Endodermal cell (in vitro differentiated cells): ENCODE results near the gene MGAT5. TPM values are rescaled to one million over a fixed set of nuclear protein-coding genes. Genes with fewer than 3 reads are reported as not detected.

Experiments used
- DNase-seq: peaks from one replicate; pipeline ENCODE4 v3.0.0-alpha.2; 2017
- H3K27ac ChIP-seq: 2 replicates; pipeline ENCODE4 v1.5.1; 2013; ENCODE audit warnings: mild to moderate bottlenecking, low read depth, low read length, moderate library complexity
- H3K27me3 ChIP-seq: 2 replicates; pipeline ENCODE4 v1.6.1; 2013; ENCODE audit warnings: mild to moderate bottlenecking, low read length, moderate library complexity; ENCODE audit not compliant: insufficient read depth, control insufficient read depth, poor library complexity, severe bottlenecking
- H3K36me3 ChIP-seq: 2 replicates; pipeline ENCODE4 v1.7.0; 2013; ENCODE audit warnings: mild to moderate bottlenecking, low read length, moderate library complexity; ENCODE audit not compliant: control insufficient read depth, insufficient read depth
- H3K4me1 ChIP-seq: one replicate; pipeline ENCODE4 v1.7.0; 2013; ENCODE audit warnings: low read length; ENCODE audit not compliant: control insufficient read depth, insufficient read depth
- H3K4me3 ChIP-seq: 2 replicates; pipeline ENCODE4 v1.5.1; 2013; ENCODE audit warnings: mild to moderate bottlenecking, low read length, moderate library complexity
- H3K9ac ChIP-seq: 2 replicates; pipeline ENCODE4 v1.6.1; 2013; ENCODE audit warnings: mild to moderate bottlenecking, low read length, moderate library complexity; ENCODE audit not compliant: poor library complexity, severe bottlenecking; ENCODE audit errors: extremely low read depth
- H3K9me3 ChIP-seq: 2 replicates; pipeline ENCODE4 v1.6.1; 2013; ENCODE audit warnings: mild to moderate bottlenecking, low read length, moderate library complexity; ENCODE audit not compliant: control insufficient read depth
- H3K27ac Mint-ChIP-seq: 2 replicates; pipeline ENCODE4 v1.8.0; 2020; ENCODE audit warnings: mixed read lengths
- H3K27me3 Mint-ChIP-seq: 2 replicates; pipeline ENCODE4 v1.8.0; 2021; ENCODE audit warnings: mild to moderate bottlenecking, mixed read lengths; ENCODE audit not compliant: insufficient read depth
- H3K36me3 Mint-ChIP-seq: 2 replicates; pipeline ENCODE4 v1.8.0; 2020; ENCODE audit warnings: low read depth, mixed read lengths
- H3K4me1 Mint-ChIP-seq: 2 replicates; pipeline ENCODE4 v1.8.0; 2020; ENCODE audit warnings: mixed read lengths
- H3K4me3 Mint-ChIP-seq: 2 replicates; pipeline ENCODE4 v1.8.0; 2020; ENCODE audit warnings: mild to moderate bottlenecking, moderate library complexity, mixed read lengths
- H3K9me3 Mint-ChIP-seq: 2 replicates; pipeline ENCODE4 v1.8.0; 2020; ENCODE audit warnings: mild to moderate bottlenecking, mixed read lengths
- WGBS, 2 experiments: methylation state at CpG; one replicate each; pipeline versions ENCODE4 v1.1.5 to v1.1.7; 2013; ENCODE audit warnings: missing lambda C conversion rate in 2 of 2, mixed read lengths in 1 of 2; ENCODE audit not compliant: insufficient coverage in 1 of 2, insufficient read length in 1 of 2; 5-methylcytosine and 5-hydroxymethylcytosine counted together
- total RNA-seq, 2 donors: library from RNA; stranded (reverse); fragmentation: NEBNext Ultra II Directional in 1 of 2; extraction: Animal tissue kit (Norgen Biotek cat#: 25700) in 1 of 2; gene quantifications; 2 replicates in 1 of 2; 3 replicates in 1 of 2; pipeline ENCODE4 v1.2.1, GENCODE V29; 2021
- TF ChIP-seq, protein P1 (sequence below): fragments of 200-600 bp; sonication (generic); conservative IDR thresholded peaks from 2 replicates; pipeline ENCODE4 v1.5.0; 2021; ENCODE audit warnings: antibody characterized with exemption, mild to moderate bottlenecking

Gene MGAT5
- total RNA-seq, 2 donors from 2014 or later: 57.2 to 78.4 TPM

- Histone ChIP-seq H3K9me3 (no peaks in the 10 kb centered on the region), H3K4me1 (peaks cover 11% of the 10 kb centered on the region), H3K9ac (no peak overlapping the region), H3K27ac (no peak overlapping the region), H3K36me3 (peaks cover 11% of the 10 kb centered on the region), H3K27me3 (no peaks in the 10 kb centered on the region), H3K4me3 (no peak overlapping the region)
- Mint-ChIP-seq H3K36me3 (peaks cover 43% of the 10 kb centered on the region), H3K4me1 (peaks cover 34% of the 10 kb centered on the region), H3K27ac (no peak overlapping the region), H3K9me3 (no peaks in the 10 kb centered on the region), H3K4me3 (no peak overlapping the region), H3K27me3 (no peaks in the 10 kb centered on the region)
- TF ChIP-seq, protein P1, sequence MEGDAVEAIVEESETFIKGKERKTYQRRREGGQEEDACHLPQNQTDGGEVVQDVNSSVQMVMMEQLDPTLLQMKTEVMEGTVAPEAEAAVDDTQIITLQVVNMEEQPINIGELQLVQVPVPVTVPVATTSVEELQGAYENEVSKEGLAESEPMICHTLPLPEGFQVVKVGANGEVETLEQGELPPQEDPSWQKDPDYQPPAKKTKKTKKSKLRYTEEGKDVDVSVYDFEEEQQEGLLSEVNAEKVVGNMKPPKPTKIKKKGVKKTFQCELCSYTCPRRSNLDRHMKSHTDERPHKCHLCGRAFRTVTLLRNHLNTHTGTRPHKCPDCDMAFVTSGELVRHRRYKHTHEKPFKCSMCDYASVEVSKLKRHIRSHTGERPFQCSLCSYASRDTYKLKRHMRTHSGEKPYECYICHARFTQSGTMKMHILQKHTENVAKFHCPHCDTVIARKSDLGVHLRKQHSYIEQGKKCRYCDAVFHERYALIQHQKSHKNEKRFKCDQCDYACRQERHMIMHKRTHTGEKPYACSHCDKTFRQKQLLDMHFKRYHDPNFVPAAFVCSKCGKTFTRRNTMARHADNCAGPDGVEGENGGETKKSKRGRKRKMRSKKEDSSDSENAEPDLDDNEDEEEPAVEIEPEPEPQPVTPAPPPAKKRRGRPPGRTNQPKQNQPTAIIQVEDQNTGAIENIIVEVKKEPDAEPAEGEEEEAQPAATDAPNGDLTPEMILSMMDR: no peak
- WGBS, 2 experiments: 95 to 100% methylated on average over 5 to 6 of the region's 6 CpGs
- DNase-seq: no peak
Measured at GRCh38 chr2:134433979-134434378, 180.1 kb downstream of the MGAT5 start.

DNA sequence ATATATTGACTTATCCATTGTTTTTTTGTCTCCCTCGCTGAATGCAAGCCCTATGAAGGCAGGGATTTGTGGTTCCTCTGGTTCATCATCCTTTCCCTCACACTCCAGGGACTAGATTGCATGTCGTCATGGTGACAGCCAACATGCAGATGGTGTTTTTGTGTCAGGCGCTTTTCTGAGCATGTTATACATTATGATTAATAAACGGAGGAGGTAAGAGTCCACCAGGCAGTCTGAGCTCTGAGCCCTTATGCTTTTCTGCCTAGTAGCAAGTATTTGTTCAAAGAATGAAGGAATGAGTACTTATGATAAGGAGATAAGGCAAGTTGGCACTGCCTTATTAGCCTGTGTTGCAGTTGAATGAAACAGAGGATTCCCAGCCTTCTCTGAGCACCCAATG, 181.6 kb downstream of the MGAT5 start:
- Histone ChIP-seq H3K9me3 (no peaks in the 10 kb centered on the region), H3K4me1 (peaks cover 11% of the 10 kb centered on the region), H3K27ac (no peak overlapping the region), H3K27me3 (no peaks in the 10 kb centered on the region), H3K4me3 (no peak overlapping the region), H3K36me3 (peaks cover 11% of the 10 kb centered on the region), H3K9ac (no peak overlapping the region)
- Mint-ChIP-seq H3K4me1 (peaks cover 34% of the 10 kb centered on the region), H3K27me3 (no peaks in the 10 kb centered on the region), H3K27ac (no peak overlapping the region), H3K36me3 (peaks cover 45% of the 10 kb centered on the region), H3K4me3 (no peak overlapping the region), H3K9me3 (no peaks in the 10 kb centered on the region)
- TF ChIP-seq, protein P1: no peak
- 96 to 100% methylated on average over 2 to 4 of the region's 4 CpGs for WGBS, 2 experiments
- no peak for DNase-seq

DNA sequence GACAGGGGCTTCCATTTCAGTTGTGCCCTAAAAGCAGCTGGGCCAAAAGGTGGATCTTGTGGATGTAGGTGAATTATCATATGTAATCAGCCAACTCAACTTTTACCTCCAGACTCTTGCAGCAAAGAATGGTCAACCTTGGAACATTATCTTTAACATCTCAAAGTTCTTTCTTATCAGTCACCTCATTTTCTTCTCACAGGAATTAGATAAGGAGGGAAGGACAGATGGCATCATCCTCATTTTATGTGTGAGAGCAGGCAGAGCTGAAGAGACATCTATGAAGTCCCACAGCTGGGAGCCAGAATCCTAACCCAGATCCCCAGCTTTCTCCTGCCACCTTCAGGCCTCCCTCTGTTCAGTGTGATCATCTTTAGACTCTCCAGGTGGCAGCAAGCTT, 182.1 kb downstream of the MGAT5 start:
- Mint-ChIP-seq H3K9me3 (no peaks in the 10 kb centered on the region), H3K27ac (no peak overlapping the region), H3K4me3 (no peak overlapping the region), H3K4me1 (peaks cover 31% of the 10 kb centered on the region), H3K27me3 (no peaks in the 10 kb centered on the region), H3K36me3 (peaks cover 42% of the 10 kb centered on the region)
- Histone ChIP-seq H3K4me3 (no peak overlapping the region), H3K4me1 (peaks cover 11% of the 10 kb centered on the region), H3K27me3 (no peaks in the 10 kb centered on the region), H3K9me3 (no peaks in the 10 kb centered on the region), H3K27ac (no peak overlapping the region), H3K9ac (no peak overlapping the region), H3K36me3 (peaks cover 11% of the 10 kb centered on the region)
- TF ChIP-seq, protein P1: no peak
- no peak for DNase-seq
